LoVo (cell line): ENCODE results near the gene BICC1.

ENCODE experiments used
- DNase-seq: peaks from one replicate; pipeline ENCODE4 v3.0.0-alpha.2; 2016; ENCODE audit warnings: low spot score

BICC1 gene

DNA sequence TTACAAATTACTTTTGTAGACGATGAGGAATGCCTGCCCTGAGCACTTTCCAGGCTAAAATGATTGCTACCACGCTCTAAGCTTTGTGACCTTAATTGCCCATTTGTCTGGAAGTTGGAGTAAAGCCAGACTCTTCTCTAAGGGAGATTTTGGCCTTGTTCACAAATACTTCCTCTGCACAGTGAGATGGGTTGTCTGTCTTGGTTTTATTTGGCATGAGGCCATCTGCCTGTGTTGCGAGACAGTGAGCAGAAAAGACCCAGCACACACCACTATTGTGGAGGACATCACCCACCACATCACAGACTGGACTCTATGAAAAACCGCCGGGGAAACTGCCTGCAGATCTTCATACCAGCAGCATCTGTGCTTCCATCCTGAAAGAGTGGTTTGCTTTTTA lies 138.4 kb downstream of the BICC1 start:
- DNase-seq, result no peak

DNA sequence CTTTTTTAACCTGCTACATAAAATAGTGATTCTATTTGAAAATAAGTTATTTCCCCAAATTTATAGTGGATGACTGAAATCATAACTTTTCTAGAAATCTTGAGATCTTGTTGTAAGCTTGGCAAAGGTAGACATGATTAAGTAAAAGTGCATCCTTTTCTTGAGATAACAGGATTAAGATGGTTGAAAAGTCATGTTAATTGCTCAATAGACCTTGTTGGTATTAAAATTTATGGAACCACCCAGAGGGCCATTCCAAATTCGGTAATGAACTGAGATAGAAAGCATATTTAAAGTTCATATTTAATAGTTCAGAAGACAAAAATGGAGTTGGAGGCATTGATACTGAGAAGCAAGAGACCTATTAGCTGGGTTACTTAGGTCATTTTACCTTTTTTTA lies 139.1 kb downstream of the BICC1 start:
- no peak for DNase-seq

DNA sequence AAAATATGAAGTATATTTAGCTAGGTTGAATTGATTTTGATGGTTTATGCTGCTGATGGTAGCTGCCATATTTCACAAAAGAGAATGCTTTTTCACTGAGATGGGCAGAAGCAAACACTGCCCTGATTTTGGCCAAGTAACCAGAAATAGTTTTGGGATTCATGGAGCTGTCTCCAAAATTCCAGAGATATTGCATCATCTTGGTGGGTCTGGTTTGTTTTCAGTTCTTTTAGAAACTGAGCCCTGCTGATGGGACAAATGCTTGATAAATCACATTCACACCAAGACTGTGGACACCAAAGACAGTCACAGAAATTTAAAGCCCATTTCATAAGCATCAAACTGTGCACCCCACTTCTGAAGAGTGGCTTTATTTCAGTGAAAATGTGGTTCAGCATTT lies 140.5 kb downstream of the BICC1 start:
- no peak for DNase-seq

DNA sequence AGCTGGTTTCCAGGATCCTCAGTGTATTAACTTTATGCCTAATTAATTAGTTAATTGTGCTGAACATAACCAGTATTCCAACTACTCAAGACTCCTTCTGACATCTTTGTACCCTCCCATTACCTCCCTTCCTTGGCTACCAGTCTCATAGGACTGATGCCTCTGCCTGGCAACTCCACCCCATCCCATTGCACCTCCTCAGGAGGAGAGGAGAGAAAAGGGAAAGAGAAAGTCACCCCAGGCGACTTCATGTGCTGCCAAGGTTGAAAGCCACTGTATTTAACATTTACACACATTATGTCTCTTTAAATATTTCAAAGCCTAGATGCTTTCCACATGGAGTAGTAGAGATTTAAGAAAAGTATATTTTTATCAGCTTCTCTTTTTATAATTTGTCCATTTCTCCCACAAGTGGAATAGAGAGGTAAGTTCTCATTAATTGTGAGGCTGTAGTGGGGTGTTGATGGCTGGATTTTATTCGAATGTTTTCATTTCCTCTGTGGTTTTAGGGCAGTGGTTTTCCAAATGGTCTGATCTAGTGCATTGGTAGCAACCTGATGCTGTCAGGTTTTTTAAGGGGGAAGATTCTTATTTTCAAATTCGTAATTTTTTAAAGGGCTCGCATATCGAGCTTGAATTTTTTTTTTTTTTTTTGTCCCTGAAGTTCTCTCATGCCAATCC lies 148.0 kb downstream of the BICC1 start:
- no peak for DNase-seq

GRCh38 chr10:58661336-58661735 lies 148.7 kb downstream of the BICC1 start:
- no peak for DNase-seq

- DNase-seq, result no peak
Observed at GRCh38 chr10:58661902-58662301, 149.2 kb downstream of the BICC1 start.

DNA sequence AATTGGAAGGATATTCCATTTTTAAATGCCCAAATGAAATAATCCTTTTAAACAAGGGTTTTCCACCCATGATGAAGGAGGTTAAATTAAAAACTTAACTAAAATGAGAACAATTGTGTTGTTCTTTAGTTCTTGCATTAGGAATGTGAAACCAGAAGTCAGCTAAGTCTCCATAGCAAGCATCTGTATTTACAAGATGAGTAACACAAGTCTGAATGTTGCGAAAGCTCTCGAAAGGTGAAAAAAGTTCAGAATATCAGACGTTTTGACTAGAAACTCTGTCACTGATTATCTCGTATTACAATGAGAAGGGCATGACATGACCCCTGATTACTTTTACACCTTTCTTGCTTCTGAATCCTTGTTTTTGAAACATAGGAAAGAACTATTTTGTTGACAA lies 149.6 kb downstream of the BICC1 start:
- DNase-seq, result no peak

DNA sequence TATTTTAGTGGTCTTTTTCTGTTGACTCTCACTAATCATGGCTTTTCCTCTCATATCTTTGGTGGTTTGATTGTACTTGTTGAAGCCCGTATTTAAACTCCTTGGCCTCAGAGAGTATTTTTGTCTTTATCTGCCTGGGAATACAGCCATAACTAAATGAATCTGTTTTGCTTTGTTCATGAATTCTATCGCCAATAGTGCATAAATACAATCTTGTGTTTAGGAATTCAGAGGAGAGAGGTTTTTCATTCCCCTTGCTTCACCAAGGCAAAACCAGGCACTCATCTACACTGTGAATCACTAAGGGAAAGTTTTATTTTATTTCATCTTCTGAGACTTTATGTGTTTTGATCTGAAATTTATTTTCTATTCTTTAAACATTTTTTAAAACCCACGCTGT lies 152.7 kb downstream of the BICC1 start:
- no peak for DNase-seq

- peak; percentile 15 for DNase-seq
Observed at GRCh38 chr10:58666024-58666423, 153.4 kb downstream of the BICC1 start.

GRCh38 chr10:58667658-58668310 lies 155.1 kb downstream of the BICC1 start:
- no peak for DNase-seq

DNA sequence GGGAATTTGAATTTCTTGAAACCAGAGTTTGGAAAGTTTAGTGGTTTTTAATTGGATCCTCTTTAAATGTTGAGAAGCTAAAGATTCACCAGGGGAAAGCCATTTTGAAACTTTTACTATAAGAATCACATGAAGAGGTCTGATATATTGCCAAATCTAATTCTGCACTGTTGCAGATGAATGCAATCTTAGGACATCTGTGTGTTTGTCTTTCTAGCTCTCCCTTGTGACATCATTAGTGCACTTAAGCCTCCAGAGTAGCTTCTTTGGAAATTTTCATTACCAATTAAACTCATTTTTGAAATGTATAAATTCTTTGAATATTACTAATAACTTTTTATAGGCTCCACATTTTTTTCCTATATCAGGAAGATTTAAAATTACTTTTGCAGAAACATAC lies 160.2 kb downstream of the BICC1 start:
- DNase-seq, result no peak

DNA sequence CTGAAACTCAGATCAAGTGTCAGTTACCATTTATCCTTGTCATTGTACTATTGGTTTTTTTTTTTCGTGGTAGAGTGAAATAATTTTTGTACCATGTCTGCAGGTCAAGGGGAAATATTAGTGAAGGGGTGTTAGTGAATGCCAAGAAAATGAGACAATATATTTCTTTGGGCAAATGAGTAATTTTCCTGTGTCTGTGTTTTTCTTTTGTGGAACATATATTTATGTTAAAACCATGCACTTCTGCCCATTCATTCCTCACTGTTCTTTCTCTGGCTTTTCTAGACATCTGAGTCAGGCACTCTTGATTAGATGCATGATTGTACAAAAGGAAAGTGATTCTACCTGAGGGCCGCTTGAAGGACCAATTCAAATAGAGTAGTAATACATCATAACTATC lies 161.6 kb downstream of the BICC1 start:
- DNase-seq, result no peak

- DNase-seq, result no peak
Observed at GRCh38 chr10:58675321-58675720, 162.6 kb downstream of the BICC1 start.

DNA sequence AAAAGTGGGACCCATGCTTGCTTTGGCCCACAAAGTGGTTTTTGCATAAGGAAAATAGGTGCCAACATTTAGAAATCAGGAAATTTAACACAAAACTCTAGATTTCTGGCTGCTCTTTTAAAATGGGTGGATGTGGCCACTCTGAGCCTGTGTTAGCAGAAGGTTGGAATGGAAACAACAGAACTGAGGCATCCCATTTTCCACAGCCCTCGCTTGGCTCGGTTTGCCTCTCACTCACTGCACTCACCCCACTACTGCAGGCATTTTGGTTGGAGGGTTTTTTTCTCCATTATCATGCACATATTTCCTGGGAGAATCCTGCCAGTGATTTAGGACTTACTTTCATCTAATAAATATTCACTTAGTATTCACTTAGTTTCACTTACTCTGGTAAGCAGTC lies 178.9 kb downstream of the BICC1 start:
- DNase-seq, result no peak

GRCh38 chr10:58693919-58694318 lies 181.2 kb downstream of the BICC1 start:
- DNase-seq, result no peak

DNA sequence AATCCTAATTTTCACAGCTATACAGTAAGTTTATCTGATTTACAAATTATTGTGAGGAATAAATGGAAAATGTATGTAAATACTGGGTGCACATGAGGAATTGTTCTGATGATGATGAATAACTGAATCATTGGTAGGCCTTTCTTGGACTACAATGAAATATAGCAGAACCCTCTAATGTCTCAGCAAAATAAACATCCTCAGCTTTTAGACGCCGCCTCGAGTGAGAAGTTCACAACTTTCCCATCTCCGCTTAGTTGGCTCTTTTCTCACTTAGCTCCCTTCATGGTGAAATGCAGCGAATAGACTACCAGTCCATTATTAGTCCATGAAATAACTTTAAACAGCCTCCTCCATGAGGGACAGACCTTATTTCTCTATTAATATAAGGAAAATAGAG lies 182.3 kb downstream of the BICC1 start:
- DNase-seq, result no peak

GRCh38 chr10:58696736-58697135 lies 184.1 kb downstream of the BICC1 start:
- no peak for DNase-seq

DNA sequence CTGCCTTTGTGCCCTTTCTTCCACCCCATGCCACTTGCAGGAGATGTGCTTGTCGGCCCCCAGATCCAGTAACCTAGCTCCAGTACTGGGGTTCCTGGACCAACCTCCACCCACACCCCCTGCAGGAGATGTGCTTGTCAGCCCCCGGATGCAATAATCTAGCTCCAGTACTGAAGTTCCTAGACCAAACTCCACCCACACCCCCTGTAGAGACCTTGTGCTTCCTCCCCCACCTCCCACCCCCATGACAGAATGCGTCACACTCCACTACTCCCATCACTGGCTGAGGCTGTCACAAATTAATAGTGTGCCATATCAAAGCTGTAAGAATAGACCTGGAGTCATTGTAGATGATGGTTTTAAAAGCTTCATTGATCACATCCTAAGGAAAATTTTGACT lies 185.0 kb downstream of the BICC1 start:
- DNase-seq, result no peak

DNA sequence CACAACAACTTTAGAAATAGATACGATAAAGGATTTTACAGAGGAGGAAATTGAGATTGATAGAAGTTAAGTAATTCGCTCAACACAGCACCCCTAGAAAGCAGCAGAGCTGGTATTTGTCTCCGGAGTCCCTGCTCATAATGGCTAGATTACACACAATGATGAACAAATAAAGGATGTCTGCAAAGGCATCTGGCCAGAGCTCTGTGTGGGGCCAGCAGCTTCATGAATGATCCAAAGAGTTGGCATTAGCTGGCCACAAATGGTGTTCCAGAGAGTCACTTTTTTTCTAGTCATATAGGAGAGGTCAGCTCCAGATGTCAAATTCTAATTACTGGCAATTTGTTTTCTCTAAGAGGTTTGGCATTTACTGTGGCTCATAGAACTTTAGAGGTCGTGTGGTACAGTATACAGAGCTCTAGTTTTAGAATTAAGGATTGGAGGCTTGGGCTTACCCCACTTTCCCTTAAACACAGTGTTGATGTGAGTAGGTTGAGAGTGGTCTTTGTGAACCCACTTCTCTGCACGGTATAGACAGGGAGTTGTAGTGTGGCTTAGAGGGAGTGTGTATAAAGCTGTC lies 186.2 kb downstream of the BICC1 start:
- no peak for DNase-seq

DNA sequence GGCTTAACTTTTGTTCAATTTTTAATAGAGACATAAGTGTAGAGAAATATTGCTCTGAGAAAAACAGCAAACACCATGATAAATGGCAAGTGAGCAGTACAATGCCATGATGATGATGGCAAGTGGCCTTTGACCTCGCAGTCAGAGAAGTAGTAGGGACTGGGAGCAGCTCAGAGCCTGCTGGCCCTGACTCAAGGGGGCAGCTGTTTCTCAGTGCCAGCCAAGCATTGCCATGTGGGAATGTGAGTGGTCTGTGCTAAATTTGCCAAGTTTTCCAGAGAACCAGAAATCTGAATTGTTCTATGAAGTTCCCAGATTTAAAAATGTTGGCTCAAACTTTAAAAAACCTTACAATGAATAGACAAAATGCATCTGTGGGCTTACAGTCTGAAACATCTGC lies 187.9 kb downstream of the BICC1 start:
- DNase-seq, result no peak

DNA sequence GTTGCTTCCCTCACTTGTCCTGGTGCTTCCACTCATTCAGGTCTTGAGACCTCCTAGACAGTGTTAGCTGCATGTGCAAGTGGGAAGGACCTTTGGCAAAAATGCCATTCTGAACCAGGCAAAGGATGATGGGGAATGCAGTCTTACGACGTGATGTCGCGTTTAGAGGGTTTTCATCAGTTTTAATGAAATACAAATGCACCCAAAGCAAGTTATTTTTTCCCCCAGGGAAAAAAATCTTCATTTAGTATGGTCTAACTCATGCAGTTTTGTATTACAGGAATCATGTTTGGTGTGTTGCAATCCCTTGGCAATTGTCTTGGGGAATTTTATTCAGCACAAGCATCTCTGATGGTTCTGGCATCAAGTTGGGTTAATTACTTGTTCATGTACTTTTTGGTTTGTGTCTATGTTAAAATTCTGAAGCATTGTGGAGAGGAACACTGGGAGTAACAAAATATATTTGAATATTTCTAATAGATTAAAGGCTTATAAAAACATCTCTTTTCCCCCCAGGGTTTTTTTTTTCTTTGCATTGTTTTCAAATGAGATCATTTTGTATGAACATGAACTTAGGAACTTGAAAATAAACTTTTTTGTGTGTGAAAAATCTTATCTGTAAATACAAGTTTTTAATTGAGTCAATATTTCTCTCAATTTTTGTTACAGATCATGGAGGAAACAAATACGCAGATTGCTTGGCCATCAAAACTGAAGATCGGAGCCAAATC lies 188.9 kb downstream of the BICC1 start:
- DNase-seq, result no peak

DNA sequence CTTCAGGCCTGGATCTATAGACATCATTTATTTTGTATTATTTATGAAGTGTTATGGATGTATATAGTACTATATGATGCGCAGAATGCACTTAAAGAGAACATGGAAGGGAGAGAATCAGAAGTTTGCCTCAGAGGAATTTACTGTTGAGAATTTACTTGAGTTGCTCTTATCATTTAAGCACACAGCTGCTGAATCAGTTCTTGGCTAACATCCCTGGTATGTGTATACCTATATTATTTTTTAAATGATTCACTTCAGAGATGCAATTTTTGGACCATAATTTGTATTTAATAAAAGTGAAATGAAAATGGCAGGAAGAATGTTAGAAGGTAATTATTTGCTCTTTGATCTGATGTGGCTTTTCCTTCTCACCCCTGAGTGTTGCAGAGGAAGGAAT lies 191.6 kb downstream of the BICC1 start:
- DNase-seq, result no peak

GRCh38 chr10:58704671-58705141 lies 192.0 kb downstream of the BICC1 start:
- DNase-seq, result no peak
